ENCODE results near the gene CNDP1. TPM values are rescaled to one million over a fixed set of nuclear protein-coding genes. Genes with fewer than 3 reads are reported as not detected.

Gene CNDP1
- total RNA-seq, 2 experiments from 2014 or later, result not detected

DNA sequence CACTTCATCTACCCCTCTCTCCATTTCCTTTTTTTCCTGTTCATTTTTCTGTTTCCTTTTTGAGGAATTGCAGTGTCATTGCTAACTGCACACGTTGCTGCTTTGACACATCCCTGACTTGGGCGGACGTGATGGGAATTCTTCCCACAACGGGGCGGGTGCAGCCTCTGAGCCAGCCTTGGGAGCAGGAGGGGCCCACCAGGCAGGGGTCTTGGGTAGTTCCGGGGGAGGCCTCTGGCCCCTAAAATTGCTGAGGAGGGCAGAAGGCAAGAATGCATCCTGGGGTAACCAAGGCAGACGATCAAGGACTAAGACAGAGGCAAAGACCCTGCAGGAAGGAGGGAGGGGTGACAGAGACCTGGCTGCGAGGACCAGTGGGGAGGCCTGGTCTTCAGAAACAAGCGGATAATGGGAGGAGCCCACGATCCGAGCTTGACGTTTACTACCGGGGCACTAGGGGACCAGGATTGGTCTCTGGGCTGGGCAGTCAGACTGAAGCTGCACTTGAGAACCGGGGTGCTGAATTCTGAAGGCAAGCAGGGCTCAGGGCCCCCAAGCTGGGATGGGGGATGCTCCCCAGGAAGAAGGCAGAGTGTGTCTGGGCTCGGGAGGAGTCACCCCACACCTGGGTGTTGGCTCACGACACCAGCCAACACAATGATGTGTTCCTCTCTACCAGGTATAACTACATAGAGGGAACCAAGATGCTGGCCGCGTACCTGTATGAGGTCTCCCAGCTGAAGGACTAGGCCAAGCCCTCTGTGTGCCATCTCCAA, 14.8 kb upstream of the CNDP1 start:
- DNase-seq, result no peak
- Mint-ChIP-seq H3K27me3 (no peaks in the 10 kb centered on the region), H3K4me1 (ENCODE audit: low read depth) (no peaks in the 10 kb centered on the region), H3K9me3 (no peaks in the 10 kb centered on the region), H3K27ac (no peak overlapping the region), H3K36me3 (ENCODE audit: low read depth) (peaks cover 45% of the 10 kb centered on the region), H3K4me3 (no peak overlapping the region)
- TF ChIP-seq, protein P1, sequence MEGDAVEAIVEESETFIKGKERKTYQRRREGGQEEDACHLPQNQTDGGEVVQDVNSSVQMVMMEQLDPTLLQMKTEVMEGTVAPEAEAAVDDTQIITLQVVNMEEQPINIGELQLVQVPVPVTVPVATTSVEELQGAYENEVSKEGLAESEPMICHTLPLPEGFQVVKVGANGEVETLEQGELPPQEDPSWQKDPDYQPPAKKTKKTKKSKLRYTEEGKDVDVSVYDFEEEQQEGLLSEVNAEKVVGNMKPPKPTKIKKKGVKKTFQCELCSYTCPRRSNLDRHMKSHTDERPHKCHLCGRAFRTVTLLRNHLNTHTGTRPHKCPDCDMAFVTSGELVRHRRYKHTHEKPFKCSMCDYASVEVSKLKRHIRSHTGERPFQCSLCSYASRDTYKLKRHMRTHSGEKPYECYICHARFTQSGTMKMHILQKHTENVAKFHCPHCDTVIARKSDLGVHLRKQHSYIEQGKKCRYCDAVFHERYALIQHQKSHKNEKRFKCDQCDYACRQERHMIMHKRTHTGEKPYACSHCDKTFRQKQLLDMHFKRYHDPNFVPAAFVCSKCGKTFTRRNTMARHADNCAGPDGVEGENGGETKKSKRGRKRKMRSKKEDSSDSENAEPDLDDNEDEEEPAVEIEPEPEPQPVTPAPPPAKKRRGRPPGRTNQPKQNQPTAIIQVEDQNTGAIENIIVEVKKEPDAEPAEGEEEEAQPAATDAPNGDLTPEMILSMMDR (IDR thresholded peaks at IDR 0.05), result no peak
- ChIA-PET POLR2A (interaction anchor here (0.7 to 1.2 kb wide), 2 partner anchors 20 to 49 kb away, joined by 3 read pairs; no protein-coding TSS in a partner anchor), CTCF (no interaction called here)
- no peak for ATAC-seq
- intact Hi-C loops (cut with micrococcal nuclease), result no loop called here

DNA sequence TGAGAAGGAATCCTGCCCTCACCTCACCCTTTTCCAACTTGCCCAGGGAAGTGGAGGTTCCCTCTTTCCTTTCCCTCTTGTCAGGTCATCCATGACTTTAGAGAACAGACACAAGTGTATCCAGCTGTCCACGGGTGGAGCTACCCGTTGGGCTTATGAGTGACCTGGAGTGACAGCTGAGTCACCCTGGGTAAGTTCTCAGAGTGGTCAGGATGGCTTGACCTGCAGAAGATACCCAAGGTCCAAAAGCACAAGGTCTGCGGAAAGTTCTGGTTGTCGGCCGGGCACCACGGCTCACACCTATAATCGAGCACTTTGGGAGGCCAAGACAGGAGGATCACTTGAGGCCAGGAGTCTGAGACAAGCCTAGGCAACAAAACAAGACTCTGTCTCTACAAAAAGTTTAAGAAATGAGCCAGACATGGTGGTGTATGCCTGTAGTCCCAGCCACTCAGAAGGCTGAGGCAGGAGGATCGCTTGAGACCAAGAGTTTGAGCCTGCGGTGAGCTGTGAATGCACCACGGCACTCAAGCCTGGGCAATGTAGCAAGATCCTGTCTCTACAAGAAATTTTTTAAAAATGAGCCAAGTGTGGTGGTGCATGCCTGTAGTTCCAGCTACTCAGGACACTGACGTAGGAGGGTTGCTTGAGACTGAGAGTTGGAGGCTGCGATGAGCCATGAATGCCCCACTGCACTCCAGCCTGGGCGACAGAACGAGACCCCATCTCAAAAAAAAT, 14.0 kb upstream of the CNDP1 start:
- Mint-ChIP-seq H3K9me3 (no peaks in the 10 kb centered on the region), H3K27ac (no peak overlapping the region), H3K36me3 (ENCODE audit: low read depth) (peaks cover 39% of the 10 kb centered on the region), H3K4me1 (ENCODE audit: low read depth) (no peaks in the 10 kb centered on the region), H3K4me3 (no peak overlapping the region), H3K27me3 (no peaks in the 10 kb centered on the region)
- no peak for DNase-seq
- ChIA-PET POLR2A (interaction anchor here (1.0 kb wide), 1 partner anchor 8 kb away, joined by 3 read pairs; no protein-coding TSS in a partner anchor), CTCF (no interaction called here)
- TF ChIP-seq, protein P1 (IDR thresholded peaks at IDR 0.05), result no peak
- ATAC-seq, result no peak
- intact Hi-C loops (cut with micrococcal nuclease), result no loop called here

DNA sequence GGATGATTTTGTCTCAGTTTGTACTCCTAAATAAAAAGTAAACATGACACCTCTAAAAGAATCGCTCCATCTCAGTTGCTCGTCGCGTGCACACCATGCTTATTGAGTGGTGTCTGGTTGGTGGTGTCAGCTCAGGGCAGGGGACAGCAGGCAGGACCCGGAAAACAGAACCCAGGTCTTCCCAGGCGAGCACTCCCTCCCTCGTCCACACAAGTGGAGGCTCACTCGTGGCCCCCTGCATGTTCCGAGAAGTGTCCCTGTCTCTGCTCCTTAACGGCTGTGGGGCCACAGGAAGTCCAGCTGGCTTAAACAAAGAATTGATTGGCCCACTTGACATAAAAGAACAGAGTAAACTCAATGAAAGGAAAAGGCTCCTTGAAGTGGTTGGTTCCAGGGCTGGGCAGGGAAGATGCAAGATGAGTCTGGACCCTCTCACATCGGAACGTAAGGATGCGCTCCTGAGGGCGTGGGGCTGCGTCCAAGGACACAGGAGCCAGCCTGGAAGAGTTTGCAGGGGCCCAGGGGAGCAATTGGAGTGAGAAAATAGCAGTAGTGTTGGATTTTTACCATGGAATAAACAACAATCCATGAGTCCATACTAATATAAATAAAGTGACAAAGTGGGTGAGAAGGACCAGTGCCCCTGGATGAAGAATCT, 13.1 kb upstream of the CNDP1 start:
- POLR2A ChIA-PET, result interaction anchor here (1.0 kb wide), 1 partner anchor 9 kb away, joined by 3 read pairs; no protein-coding TSS in a partner anchor
- CTCF ChIA-PET, result no interaction called here
- no peak overlapping the region for H3K27ac Mint-ChIP-seq
- H3K36me3 Mint-ChIP-seq (ENCODE audit: low read depth), result peaks cover 37% of the 10 kb centered on the region
- intact Hi-C loops (cut with micrococcal nuclease), result no loop called here
- H3K4me1 Mint-ChIP-seq (ENCODE audit: low read depth), result no peaks in the 10 kb centered on the region
- TF ChIP-seq, protein P1 (IDR thresholded peaks at IDR 0.05), result no peak
- H3K27me3 Mint-ChIP-seq, result no peaks in the 10 kb centered on the region
- no peaks in the 10 kb centered on the region for H3K9me3 Mint-ChIP-seq
- DNase-seq, result no peak
- ATAC-seq, result no peak
- H3K4me3 Mint-ChIP-seq, result no peak overlapping the region

DNA sequence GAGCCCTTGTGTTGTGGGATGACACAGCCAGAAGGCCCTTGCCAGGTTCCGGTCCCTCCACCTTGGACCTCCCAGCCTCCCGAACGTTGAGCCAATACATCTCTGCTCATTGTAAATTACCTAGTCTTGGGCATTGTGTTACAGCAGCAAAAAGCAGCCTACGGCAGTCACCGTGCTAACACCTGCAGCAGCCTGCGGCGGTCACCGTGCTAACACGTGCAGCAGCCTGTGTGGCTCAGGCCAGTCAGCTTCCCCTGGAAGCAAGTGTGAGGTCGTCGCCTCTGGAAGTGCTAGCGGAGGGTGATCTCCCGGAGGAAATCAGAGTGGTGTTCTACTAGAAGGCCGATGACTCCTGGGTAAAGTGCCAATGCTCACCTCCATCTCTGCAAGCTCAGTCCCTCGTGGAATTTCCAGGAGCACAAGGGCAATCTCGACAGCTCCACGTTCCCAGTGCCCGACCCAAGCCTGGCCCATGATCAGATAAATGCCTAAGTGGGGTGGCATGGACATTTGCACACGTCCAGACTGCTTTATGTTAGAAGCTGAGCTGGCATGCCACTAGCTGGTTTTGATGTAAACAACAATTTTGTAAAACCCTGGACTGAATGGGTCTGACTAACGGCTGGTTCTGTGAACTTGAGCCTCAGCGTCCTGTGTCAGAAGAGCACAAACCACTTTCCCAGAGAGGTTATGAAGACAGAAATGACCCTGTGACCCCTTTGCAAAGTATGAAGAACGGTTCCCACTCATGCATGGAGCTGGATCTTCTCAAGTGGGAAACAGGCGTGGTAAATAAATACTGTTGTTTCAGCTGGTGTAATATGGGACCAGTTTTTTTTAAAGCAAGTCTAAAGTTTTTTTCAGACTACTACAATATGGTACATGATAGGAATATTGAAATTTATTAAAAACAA, 11.4 kb upstream of the CNDP1 start:
- H3K4me3 Mint-ChIP-seq, result no peak overlapping the region
- no peak overlapping the region for H3K27ac Mint-ChIP-seq
- no peaks in the 10 kb centered on the region for H3K27me3 Mint-ChIP-seq
- intact Hi-C loops (cut with micrococcal nuclease), result no loop called here
- no peak for ATAC-seq
- ChIA-PET CTCF (interaction anchor here (0.9 kb wide), 1 partner anchor 29 kb away, joined by 6 read pairs; no protein-coding TSS in a partner anchor), POLR2A (no interaction called here)
- no peaks in the 10 kb centered on the region for H3K9me3 Mint-ChIP-seq
- H3K36me3 Mint-ChIP-seq (ENCODE audit: low read depth), result peaks cover 32% of the 10 kb centered on the region
- TF ChIP-seq, protein P1 (IDR thresholded peaks at IDR 0.05), result no peak
- no peak for DNase-seq
- H3K4me1 Mint-ChIP-seq (ENCODE audit: low read depth), result no peaks in the 10 kb centered on the region
